ENCODE measurements around the gene CD48.

- TF ChIP-seq, protein P1, sequence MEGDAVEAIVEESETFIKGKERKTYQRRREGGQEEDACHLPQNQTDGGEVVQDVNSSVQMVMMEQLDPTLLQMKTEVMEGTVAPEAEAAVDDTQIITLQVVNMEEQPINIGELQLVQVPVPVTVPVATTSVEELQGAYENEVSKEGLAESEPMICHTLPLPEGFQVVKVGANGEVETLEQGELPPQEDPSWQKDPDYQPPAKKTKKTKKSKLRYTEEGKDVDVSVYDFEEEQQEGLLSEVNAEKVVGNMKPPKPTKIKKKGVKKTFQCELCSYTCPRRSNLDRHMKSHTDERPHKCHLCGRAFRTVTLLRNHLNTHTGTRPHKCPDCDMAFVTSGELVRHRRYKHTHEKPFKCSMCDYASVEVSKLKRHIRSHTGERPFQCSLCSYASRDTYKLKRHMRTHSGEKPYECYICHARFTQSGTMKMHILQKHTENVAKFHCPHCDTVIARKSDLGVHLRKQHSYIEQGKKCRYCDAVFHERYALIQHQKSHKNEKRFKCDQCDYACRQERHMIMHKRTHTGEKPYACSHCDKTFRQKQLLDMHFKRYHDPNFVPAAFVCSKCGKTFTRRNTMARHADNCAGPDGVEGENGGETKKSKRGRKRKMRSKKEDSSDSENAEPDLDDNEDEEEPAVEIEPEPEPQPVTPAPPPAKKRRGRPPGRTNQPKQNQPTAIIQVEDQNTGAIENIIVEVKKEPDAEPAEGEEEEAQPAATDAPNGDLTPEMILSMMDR (conservative IDR thresholded peaks at IDR 0.05; ENCODE audit: low read depth, low read length), result no peak
- TF ChIP-seq EZH2 (IDR thresholded peaks at IDR 0.05; ENCODE audit: borderline replicate concordance, low read depth, low read length, poor library complexity, severe bottlenecking), result no peak
Measured at GRCh38 chr1:160658162-160658813, 53.3 kb downstream of the CD48 start.
